WERI-Rb-1 (cell line): ENCODE results near the gene CELSR3.
A peak's percentile ranks its signal among the peaks of the same experiment; 100 is the strongest.

Source experiments
- DNase-seq: peaks from one replicate; pipeline ENCODE4 v3.0.0-alpha.2; 2020
- H3K27ac ChIP-seq: fragments of 250-450 bp; sonication (Bioruptor Pico); 2 replicates; pipeline ENCODE4 v1.5.1; 2020; ENCODE audit warnings: mild to moderate bottlenecking, moderate library complexity
- H3K27me3 ChIP-seq: fragments of 250-450 bp; sonication (Bioruptor Pico); 2 replicates; pipeline ENCODE4 v1.5.1; 2021; ENCODE audit warnings: mild to moderate bottlenecking, low read depth, moderate library complexity; ENCODE audit not compliant: insufficient read depth, severe bottlenecking
- H3K36me3 ChIP-seq: fragments of 250-450 bp; sonication (Bioruptor Pico); 2 replicates; pipeline ENCODE4 v1.5.1; 2020; ENCODE audit warnings: mild to moderate bottlenecking, moderate library complexity
- H3K4me3 ChIP-seq: 2 replicates; pipeline ENCODE4 v1.5.1; 2011; ENCODE audit warnings: low read depth, mild to moderate bottlenecking, control low read depth, low read length
- H3K9me3 ChIP-seq: fragments of 250-450 bp; sonication (Bioruptor Pico); 2 replicates; pipeline ENCODE4 v1.5.1; 2021; ENCODE audit warnings: mild to moderate bottlenecking, moderate library complexity; ENCODE audit not compliant: severe bottlenecking
- CTCF ChIP-seq: IDR thresholded peaks from 2 replicates; pipeline ENCODE4 v1.5.1; 2011; ENCODE audit warnings: low read depth, mild to moderate bottlenecking, control low read depth, inconsistent platforms, low read length

The CELSR3 gene

GRCh38 chr3:48672522-48672921 lies 9.8 kb upstream of the CELSR3 start:
- Histone ChIP-seq H3K4me3 (no peak overlapping the region), H3K36me3 (peaks cover 54% of the 10 kb centered on the region), H3K9me3 (no peaks in the 10 kb centered on the region), H3K27ac (no peak overlapping the region), H3K27me3 (no peaks in the 10 kb centered on the region)
- TF ChIP-seq CTCF = no peak
- no peak for DNase-seq

- peaks cover 48% of the 10 kb centered on the region for H3K36me3 ChIP-seq
- H3K4me3 ChIP-seq = no peak overlapping the region
- H3K27ac ChIP-seq = no peak overlapping the region; the same call in 1 of the 2 replicates
- no peaks in the 10 kb centered on the region for H3K27me3 ChIP-seq
- H3K9me3 ChIP-seq = peaks cover 20% of the 10 kb centered on the region
- TF ChIP-seq CTCF = no peak
- DNase-seq = no peak
Observed at GRCh38 chr3:48664929-48665328, 2.2 kb upstream of the CELSR3 start.

GRCh38 chr3:48664313-48664644 lies 1.6 kb upstream of the CELSR3 start:
- no peak for TF ChIP-seq CTCF
- Histone ChIP-seq H3K27me3 (no peaks in the 10 kb centered on the region), H3K9me3 (peaks cover 20% of the 10 kb centered on the region), H3K36me3 (peaks cover 51% of the 10 kb centered on the region), H3K4me3 (no peak overlapping the region), H3K27ac (peak overlapping the region; percentile 97)
- DNase-seq = no peak

- peak overlapping the region; percentile 82 for H3K4me3 ChIP-seq
- peak; percentile 89 for TF ChIP-seq CTCF
- no peaks in the 10 kb centered on the region for H3K27me3 ChIP-seq
- H3K27ac ChIP-seq = peak overlapping the region; percentile 97
- peak; percentile 99 for DNase-seq
- peaks cover 20% of the 10 kb centered on the region for H3K9me3 ChIP-seq
- H3K36me3 ChIP-seq = peaks cover 55% of the 10 kb centered on the region
Observed at GRCh38 chr3:48663489-48664312, 1.0 kb upstream of the CELSR3 start.

- no peak for TF ChIP-seq CTCF
- peaks cover 66% of the 10 kb centered on the region for H3K36me3 ChIP-seq
- H3K9me3 ChIP-seq = peaks cover 20% of the 10 kb centered on the region
- H3K4me3 ChIP-seq = peak overlapping the region; percentile 82
- no peaks in the 10 kb centered on the region for H3K27me3 ChIP-seq
- no peak for DNase-seq
- H3K27ac ChIP-seq = peak overlapping the region; percentile 97
Observed at GRCh38 chr3:48662145-48662752, 437 bp downstream of the CELSR3 start.
